ENCODE data around the gene RASSF7.

RASSF7 gene

GRCh38 chr11:592501-592900, 31.7 kb downstream of the RASSF7 start:
- Histone ChIP-seq H3K27me3 (no peaks in the 10 kb centered on the region), H3K9me3 (no peaks in the 10 kb centered on the region), H3K4me3 (no peak overlapping the region), H3K4me1 (no peaks in the 10 kb centered on the region), H3K27ac (no peak overlapping the region), H3K36me3 (peaks cover 51 to 100% (median 97%) of the 10 kb centered on the region in 3 donors)
- no peak for DNase-seq
- TF ChIP-seq CTCF (IDR thresholded peaks at IDR 0.05) = no peak
- intact Hi-C loops (cut with DNase I; ENCODE audit: low total_unique reads) = no loop called here

GRCh38 chr11:592918-593317, 32.1 kb downstream of the RASSF7 start:
- no peaks in the 10 kb centered on the region for H3K9me3 ChIP-seq
- intact Hi-C loops (cut with DNase I; ENCODE audit: low total_unique reads) = no loop called here
- H3K27me3 ChIP-seq = no peaks in the 10 kb centered on the region
- H3K36me3 ChIP-seq = peaks cover 51 to 100% (median 97%) of the 10 kb centered on the region in 3 donors
- H3K4me1 ChIP-seq = no peaks in the 10 kb centered on the region
- no peak for TF ChIP-seq CTCF (IDR thresholded peaks at IDR 0.05)
- DNase-seq = no peak
- H3K4me3 ChIP-seq = no peak overlapping the region
- no peak overlapping the region for H3K27ac ChIP-seq

- peaks cover 53 to 100% (median 97%) of the 10 kb centered on the region in 3 donors for H3K36me3 ChIP-seq
- no peak overlapping the region for H3K27ac ChIP-seq
- H3K4me3 ChIP-seq = no peak overlapping the region
- DNase-seq = no peak
- TF ChIP-seq CTCF (IDR thresholded peaks at IDR 0.05) = no peak
- intact Hi-C loops (cut with DNase I; ENCODE audit: low total_unique reads) = no loop called here
- H3K27me3 ChIP-seq = no peaks in the 10 kb centered on the region
- no peaks in the 10 kb centered on the region for H3K4me1 ChIP-seq
- H3K9me3 ChIP-seq = no peaks in the 10 kb centered on the region
Measured at GRCh38 chr11:593347-593746, 32.6 kb downstream of the RASSF7 start.

GRCh38 chr11:595400-595799, 34.6 kb downstream of the RASSF7 start:
- Histone ChIP-seq H3K4me1 (no peaks in the 10 kb centered on the region), H3K36me3 (peaks cover 69 to 100% (median 94%) of the 10 kb centered on the region in 3 donors), H3K27ac (no peak overlapping the region), H3K27me3 (no peaks in the 10 kb centered on the region), H3K4me3 (no peak overlapping the region), H3K9me3 (no peaks in the 10 kb centered on the region)
- intact Hi-C loops (cut with DNase I; ENCODE audit: low total_unique reads) = no loop called here
- TF ChIP-seq CTCF (IDR thresholded peaks at IDR 0.05) = no peak
- DNase-seq = no peak

GRCh38 chr11:596374-596773, 35.6 kb downstream of the RASSF7 start:
- intact Hi-C loops (cut with DNase I; ENCODE audit: low total_unique reads) = no loop called here
- H3K27ac ChIP-seq = no peak overlapping the region
- TF ChIP-seq CTCF (IDR thresholded peaks at IDR 0.05) = no peak
- H3K4me3 ChIP-seq = no peak overlapping the region
- no peaks in the 10 kb centered on the region for H3K27me3 ChIP-seq
- DNase-seq = no peak
- peaks cover 75 to 100% (median 93%) of the 10 kb centered on the region in 3 donors for H3K36me3 ChIP-seq
- H3K9me3 ChIP-seq = no peaks in the 10 kb centered on the region
- no peaks in the 10 kb centered on the region for H3K4me1 ChIP-seq

- DNase-seq = no peak
- H3K4me1 ChIP-seq = no peaks in the 10 kb centered on the region
- H3K36me3 ChIP-seq = peaks cover 78 to 100% (median 93%) of the 10 kb centered on the region in 3 donors
- intact Hi-C loops (cut with DNase I; ENCODE audit: low total_unique reads) = no loop called here
- no peaks in the 10 kb centered on the region for H3K9me3 ChIP-seq
- no peaks in the 10 kb centered on the region for H3K27me3 ChIP-seq
- H3K27ac ChIP-seq = no peak overlapping the region
- H3K4me3 ChIP-seq = no peak overlapping the region
- no peak for TF ChIP-seq CTCF (IDR thresholded peaks at IDR 0.05)
Measured at GRCh38 chr11:597166-597725, 36.5 kb downstream of the RASSF7 start.
